ENCODE results near the gene ZBTB40. TPM values are rescaled to one million over a fixed set of nuclear protein-coding genes. Genes with fewer than 3 reads are reported as not detected.

Gene ZBTB40
- total and polyA plus RNA-seq, 2 of the 13 experiments (the other 11 are each of a cell fraction or from before 2014, with no cell fraction given): 8.8 to 16.5 TPM

DNA sequence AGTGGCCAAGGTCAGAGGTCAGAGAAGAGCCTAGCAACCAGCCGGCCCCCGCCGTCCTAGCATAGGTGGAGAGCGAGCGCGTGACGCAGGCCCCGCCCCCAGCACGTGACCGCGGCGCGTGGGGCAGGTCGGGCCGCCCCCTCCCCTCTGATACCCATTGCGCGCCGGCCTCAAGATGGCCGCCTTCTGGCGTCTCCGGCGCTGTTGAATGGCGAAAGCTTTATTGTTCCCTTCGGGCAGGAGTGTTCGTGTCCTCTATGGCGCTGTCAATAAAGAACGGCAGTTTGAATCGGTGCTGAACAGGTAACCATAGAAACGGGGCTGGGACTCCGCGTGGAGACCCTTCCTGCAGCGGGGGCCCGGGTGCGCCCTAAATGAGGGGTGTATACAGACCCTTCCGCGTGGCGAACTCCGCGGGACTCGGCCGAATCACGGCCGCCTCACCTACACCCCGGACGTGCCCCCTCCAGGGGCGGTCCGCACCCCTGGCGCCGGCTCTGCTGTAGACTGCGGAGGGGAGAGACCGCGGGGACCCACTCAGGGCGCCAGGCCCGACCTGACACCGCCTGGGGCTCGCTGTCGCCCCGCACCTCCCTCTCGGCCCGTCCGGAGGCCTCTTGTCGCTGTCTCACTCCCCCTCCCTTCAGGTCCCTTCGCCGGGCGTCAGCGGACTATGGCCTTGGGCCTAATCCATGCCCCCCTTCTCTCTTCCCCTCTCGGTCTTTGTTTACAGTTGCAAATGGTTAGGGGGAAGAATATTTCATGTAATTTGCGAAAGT lies at the start of gene ZBTB40 (continued):
- TF ChIP-seq, protein P1, sequence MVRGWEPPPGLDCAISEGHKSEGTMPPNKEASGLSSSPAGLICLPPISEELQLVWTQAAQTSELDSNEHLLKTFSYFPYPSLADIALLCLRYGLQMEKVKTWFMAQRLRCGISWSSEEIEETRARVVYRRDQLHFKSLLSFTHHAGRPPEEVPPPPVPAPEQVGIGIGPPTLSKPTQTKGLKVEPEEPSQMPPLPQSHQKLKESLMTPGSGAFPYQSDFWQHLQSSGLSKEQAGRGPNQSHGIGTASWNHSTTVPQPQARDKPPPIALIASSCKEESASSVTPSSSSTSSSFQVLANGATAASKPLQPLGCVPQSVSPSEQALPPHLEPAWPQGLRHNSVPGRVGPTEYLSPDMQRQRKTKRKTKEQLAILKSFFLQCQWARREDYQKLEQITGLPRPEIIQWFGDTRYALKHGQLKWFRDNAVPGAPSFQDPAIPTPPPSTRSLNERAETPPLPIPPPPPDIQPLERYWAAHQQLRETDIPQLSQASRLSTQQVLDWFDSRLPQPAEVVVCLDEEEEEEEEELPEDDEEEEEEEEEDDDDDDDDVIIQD (CRISPR knock-in tag; IDR thresholded peaks at IDR 0.05; ENCODE audit: low read depth): peak; percentile 90
- TF ChIP-seq, protein P2, sequence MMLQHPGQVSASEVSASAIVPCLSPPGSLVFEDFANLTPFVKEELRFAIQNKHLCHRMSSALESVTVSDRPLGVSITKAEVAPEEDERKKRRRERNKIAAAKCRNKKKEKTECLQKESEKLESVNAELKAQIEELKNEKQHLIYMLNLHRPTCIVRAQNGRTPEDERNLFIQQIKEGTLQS (CRISPR knock-in tag; IDR thresholded peaks at IDR 0.05): 0 out of 2 replicates have a peak, but pooled peaks have one; percentile 50
- TF ChIP-seq FOXC1 (CRISPR knock-in tag; IDR thresholded peaks at IDR 0.05; ENCODE audit: borderline replicate concordance): 0 out of 2 replicates have a peak, but pooled peaks have one; percentile 21
- TF ChIP-seq ZNF580 (CRISPR knock-in tag; IDR thresholded peaks at IDR 0.05; ENCODE audit: borderline replicate concordance, low read depth): no peak
- TF ChIP-seq, protein P3, sequence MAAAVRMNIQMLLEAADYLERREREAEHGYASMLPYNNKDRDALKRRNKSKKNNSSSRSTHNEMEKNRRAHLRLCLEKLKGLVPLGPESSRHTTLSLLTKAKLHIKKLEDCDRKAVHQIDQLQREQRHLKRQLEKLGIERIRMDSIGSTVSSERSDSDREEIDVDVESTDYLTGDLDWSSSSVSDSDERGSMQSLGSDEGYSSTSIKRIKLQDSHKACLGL (CRISPR knock-in tag; IDR thresholded peaks at IDR 0.05): peak; percentile 61; the same call in 1 of the 2 replicates
- TF ChIP-seq, protein P4, sequence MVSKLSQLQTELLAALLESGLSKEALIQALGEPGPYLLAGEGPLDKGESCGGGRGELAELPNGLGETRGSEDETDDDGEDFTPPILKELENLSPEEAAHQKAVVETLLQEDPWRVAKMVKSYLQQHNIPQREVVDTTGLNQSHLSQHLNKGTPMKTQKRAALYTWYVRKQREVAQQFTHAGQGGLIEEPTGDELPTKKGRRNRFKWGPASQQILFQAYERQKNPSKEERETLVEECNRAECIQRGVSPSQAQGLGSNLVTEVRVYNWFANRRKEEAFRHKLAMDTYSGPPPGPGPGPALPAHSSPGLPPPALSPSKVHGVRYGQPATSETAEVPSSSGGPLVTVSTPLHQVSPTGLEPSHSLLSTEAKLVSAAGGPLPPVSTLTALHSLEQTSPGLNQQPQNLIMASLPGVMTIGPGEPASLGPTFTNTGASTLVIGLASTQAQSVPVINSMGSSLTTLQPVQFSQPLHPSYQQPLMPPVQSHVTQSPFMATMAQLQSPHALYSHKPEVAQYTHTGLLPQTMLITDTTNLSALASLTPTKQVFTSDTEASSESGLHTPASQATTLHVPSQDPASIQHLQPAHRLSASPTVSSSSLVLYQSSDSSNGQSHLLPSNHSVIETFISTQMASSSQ (IDR thresholded peaks at IDR 0.05; ENCODE audit: low read depth): peak; percentile 64; the same call in 1 of the 2 replicates
- TF ChIP-seq, protein P4 (CRISPR knock-in tag; IDR thresholded peaks at IDR 0.05; ENCODE audit: borderline replicate concordance): peak; percentile 83
- TF ChIP-seq NKX3-1 (CRISPR knock-in tag; IDR thresholded peaks at IDR 0.05): no peak
- peak; percentile 54; the same call in 1 of the 2 replicates for TF ChIP-seq ZNF230 (CRISPR knock-in tag; IDR thresholded peaks at IDR 0.05)
- TF ChIP-seq NAIF1 (CRISPR knock-in tag; IDR thresholded peaks at IDR 0.05; ENCODE audit: borderline replicate concordance): peak; percentile 50; the same call in 1 of the 2 replicates
- TF ChIP-seq DRAP1 (CRISPR knock-in tag; IDR thresholded peaks at IDR 0.05): peak; percentile 81
- peak; percentile 76 for TF ChIP-seq CREM (IDR thresholded peaks at IDR 0.05)
- no peak for TF ChIP-seq CREM (CRISPR knock-in tag; IDR thresholded peaks at IDR 0.05)
- TF ChIP-seq JUNB (CRISPR knock-in tag; IDR thresholded peaks at IDR 0.05; ENCODE audit: borderline replicate concordance): no peak
- 0 out of 2 replicates have a peak, but pooled peaks have one; percentile 75 for TF ChIP-seq ZNF235 (CRISPR knock-in tag; IDR thresholded peaks at IDR 0.05; ENCODE audit: borderline replicate concordance)
- TF ChIP-seq FOXK1 (CRISPR knock-in tag; IDR thresholded peaks at IDR 0.05; ENCODE audit: borderline replicate concordance, low read depth): peak; percentile 95
- TF ChIP-seq EP300 (IDR thresholded peaks at IDR 0.05; ENCODE audit: low read depth in 2 of 2, low read length in 2 of 2): peak; percentile 54 to 70; a peak in 3 of 4 replicates
- peak; percentile 81 for TF ChIP-seq EP300 (CRISPR knock-in tag; IDR thresholded peaks at IDR 0.05; ENCODE audit: borderline replicate concordance)
- peak; percentile 60; the same call in 1 of the 2 replicates for TF ChIP-seq SOX5 (CRISPR knock-in tag; IDR thresholded peaks at IDR 0.05; ENCODE audit: borderline replicate concordance)
- no peak; the same call in 1 of the 2 replicates for TF ChIP-seq MIER3 (CRISPR knock-in tag; IDR thresholded peaks at IDR 0.05; ENCODE audit: borderline replicate concordance)

Measured in HepG2 (cell line).